ENCODE results near the gene FHIT. TPM values are rescaled to one million over a fixed set of nuclear protein-coding genes. Genes with fewer than 3 reads are reported as not detected.

FHIT gene
- total RNA-seq, 4 donors from 2014 or later, result 7.5 to 20.1 (median 13.5) TPM

DNA sequence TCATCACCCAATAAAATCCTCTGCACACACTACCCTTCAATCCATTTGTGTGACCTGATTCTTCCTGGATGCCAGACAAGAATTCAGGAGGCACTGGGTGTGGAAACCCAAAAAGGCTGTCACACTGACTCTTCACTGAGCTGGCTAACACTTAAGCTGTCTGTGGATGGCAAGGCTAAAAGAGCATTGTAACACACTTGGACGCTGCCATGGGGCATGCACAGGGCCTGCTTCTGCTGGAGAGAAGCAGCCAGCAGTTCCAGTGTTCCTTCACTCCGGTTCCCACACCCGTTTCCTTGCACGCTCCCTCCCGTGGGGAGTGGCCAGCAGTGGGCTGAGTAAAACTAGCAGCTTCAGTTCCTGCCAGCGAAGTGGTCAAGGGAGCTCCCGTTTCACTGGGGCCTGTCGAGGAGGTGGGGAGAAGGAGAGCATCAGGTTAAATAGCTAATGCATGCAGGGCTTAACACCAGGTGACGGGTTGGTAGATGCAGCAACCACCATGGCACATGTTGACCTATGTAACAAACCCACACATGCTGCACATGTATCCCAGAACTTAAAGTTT lies 737.1 kb downstream of the FHIT start:
- H3K27ac ChIP-seq, result no peak overlapping the region
- H3K4me1 ChIP-seq, result no peaks in the 10 kb centered on the region
- no peaks in the 10 kb centered on the region for H3K27me3 ChIP-seq
- TF ChIP-seq POLR2A (IDR thresholded peaks at IDR 0.05) (no peak), POLR2AphosphoS5 (IDR thresholded peaks at IDR 0.05) (no peak), EP300 (IDR thresholded peaks at IDR 0.05; ENCODE audit: low read depth) (no peak), CTCF (IDR thresholded peaks at IDR 0.05) (no peak)
- H3K9me3 ChIP-seq, result no peaks in the 10 kb centered on the region
- in situ Hi-C loops (cut with MboI; ENCODE audit: low pct_ligation_motif_present in 1 of 4, low pct_unique_long_range_greater_than_20kb in 1 of 4, low sequenced_read_pairs in 3 of 4) (no loop called here), intact Hi-C loops (cut with DNase I; ENCODE audit: low total_unique reads) (no loop called here)
- WGBS, 2 donors (ENCODE audit: low coverage in 1 of 2), result 85% methylated on average over 9 of the region's 9 CpGs; no CpG with 5 or more reads in 1 of the 2 donors
- H3K4me3 ChIP-seq, result no peak overlapping the region
- no peaks in the 10 kb centered on the region for H3K36me3 ChIP-seq
- no peak for DNase-seq

GRCh38 chr3:60513241-60513640 lies 738.0 kb downstream of the FHIT start:
- TF ChIP-seq CTCF (IDR thresholded peaks at IDR 0.05) (no peak), POLR2A (IDR thresholded peaks at IDR 0.05) (no peak), EP300 (IDR thresholded peaks at IDR 0.05; ENCODE audit: low read depth) (no peak), POLR2AphosphoS5 (IDR thresholded peaks at IDR 0.05) (no peak)
- Histone ChIP-seq H3K27ac (no peak overlapping the region), H3K9me3 (no peaks in the 10 kb centered on the region), H3K4me3 (no peak overlapping the region), H3K36me3 (no peaks in the 10 kb centered on the region), H3K27me3 (no peaks in the 10 kb centered on the region), H3K4me1 (no peaks in the 10 kb centered on the region)
- no peak for DNase-seq
- in situ Hi-C loops (cut with MboI; ENCODE audit: low pct_ligation_motif_present in 1 of 4, low pct_unique_long_range_greater_than_20kb in 1 of 4, low sequenced_read_pairs in 3 of 4) (no loop called here), intact Hi-C loops (cut with DNase I; ENCODE audit: low total_unique reads) (no loop called here)

- no peaks in the 10 kb centered on the region for H3K4me1 ChIP-seq
- in situ Hi-C loops (cut with MboI; ENCODE audit: low pct_ligation_motif_present in 1 of 4, low pct_unique_long_range_greater_than_20kb in 1 of 4, low sequenced_read_pairs in 3 of 4), result no loop called here
- no peak for DNase-seq
- H3K36me3 ChIP-seq, result no peaks in the 10 kb centered on the region
- H3K27ac ChIP-seq, result no peak overlapping the region
- H3K27me3 ChIP-seq, result no peaks in the 10 kb centered on the region
- H3K9me3 ChIP-seq, result no peaks in the 10 kb centered on the region
- 67 to 88% methylated on average over 1 of the region's 1 CpG for WGBS, 2 donors (ENCODE audit: low coverage in 1 of 2)
- no peak overlapping the region for H3K4me3 ChIP-seq
- TF ChIP-seq POLR2A (IDR thresholded peaks at IDR 0.05), result no peak
- no peak for TF ChIP-seq CTCF (IDR thresholded peaks at IDR 0.05)
- no peak for TF ChIP-seq EP300 (IDR thresholded peaks at IDR 0.05; ENCODE audit: low read depth)
- no peak for TF ChIP-seq POLR2AphosphoS5 (IDR thresholded peaks at IDR 0.05)
- intact Hi-C loops (cut with DNase I; ENCODE audit: low total_unique reads), result no loop called here
Measured at GRCh38 chr3:60512506-60512905, 738.7 kb downstream of the FHIT start.

DNA sequence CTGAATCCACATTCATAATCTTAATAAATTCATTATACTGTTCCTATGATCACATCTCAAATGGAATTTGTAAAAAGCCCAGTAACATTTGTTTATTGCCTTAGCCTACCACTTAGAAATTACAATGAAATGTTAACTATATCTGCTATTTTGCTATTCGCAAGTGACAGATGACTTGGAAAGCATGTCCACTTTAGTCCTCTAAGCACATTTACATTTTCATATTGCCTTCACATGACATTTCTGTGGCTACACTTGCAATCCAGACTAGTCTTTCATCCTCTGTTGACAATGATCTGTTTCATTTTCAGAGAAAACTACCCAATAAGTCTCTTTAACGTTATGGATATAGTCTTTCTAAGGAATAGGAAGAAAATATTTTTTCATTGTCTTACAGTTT lies 741.8 kb downstream of the FHIT start:
- TF ChIP-seq CTCF (IDR thresholded peaks at IDR 0.05) (no peak), POLR2AphosphoS5 (IDR thresholded peaks at IDR 0.05) (no peak), EP300 (IDR thresholded peaks at IDR 0.05; ENCODE audit: low read depth) (no peak), POLR2A (IDR thresholded peaks at IDR 0.05) (no peak)

More for the DNA sequence above, 741.8 kb downstream of the FHIT start:
- Histone ChIP-seq H3K36me3 (no peaks in the 10 kb centered on the region), H3K4me3 (no peak overlapping the region), H3K27ac (no peak overlapping the region), H3K9me3 (no peaks in the 10 kb centered on the region), H3K4me1 (no peaks in the 10 kb centered on the region), H3K27me3 (no peaks in the 10 kb centered on the region)
- in situ Hi-C loops (cut with MboI; ENCODE audit: low pct_ligation_motif_present in 1 of 4, low pct_unique_long_range_greater_than_20kb in 1 of 4, low sequenced_read_pairs in 3 of 4), result no loop called here
- intact Hi-C loops (cut with DNase I; ENCODE audit: low total_unique reads), result no loop called here
- DNase-seq, result no peak
- 86 to 100% methylated on average over 1 to 2 of the region's 2 CpGs for WGBS, 2 donors (ENCODE audit: low coverage in 1 of 2)

Data from transverse colon (tissue), 4 donors.